GM12878 (cell line): ENCODE results near the gene BATF3. TPM values are rescaled to one million over a fixed set of nuclear protein-coding genes. Genes with fewer than 3 reads are reported as not detected.
A peak's percentile ranks its signal among the peaks of the same experiment; 100 is the strongest.

Experiments
- BCL3 ChIP-seq: IDR thresholded peaks from 2 replicates; pipeline ENCODE4 v1.6.1; 2011; ENCODE audit warnings: borderline replicate concordance, low read depth, mild to moderate bottlenecking, moderate library complexity, low read length; ENCODE audit not compliant: insufficient read depth, poor library complexity, severe bottlenecking
- BHLHE40 ChIP-seq, 2 experiments: fragments of 450-650 bp in 1 of 2; IDR thresholded peaks; 2 replicates each; pipeline ENCODE4 v1.6.1; 2011 to 2017; ENCODE audit warnings: low read depth in 2 of 2, borderline replicate concordance in 1 of 2, improper control_type of control experiment in 1 of 2, low read length in 1 of 2, mild to moderate bottlenecking in 1 of 2
- CREM ChIP-seq: IDR thresholded peaks from 2 replicates; pipeline ENCODE4 v1.6.1; 2014; ENCODE audit warnings: antibody characterized with exemption, low read depth
- CTCF ChIP-seq, 3 experiments: IDR thresholded peaks in 2 of 3; conservative IDR thresholded peaks in 1 of 3; 2 replicates each; pipeline ENCODE4 v1.5.1; 2011; ENCODE audit warnings: low read depth in 3 of 3, low read length in 3 of 3, mild to moderate bottlenecking in 3 of 3, control low read depth in 2 of 3, moderate library complexity in 2 of 3, inconsistent platforms in 1 of 3, mixed read lengths in 1 of 3; ENCODE audit not compliant: control insufficient read depth in 2 of 3, insufficient read depth in 1 of 3; ENCODE audit errors: extremely low read depth in 1 of 3
- EED ChIP-seq: sonication (generic); IDR thresholded peaks from 2 replicates; pipeline ENCODE4 v1.6.1; 2016; ENCODE audit warnings: antibody characterized with exemption, low read depth
- ETV6 ChIP-seq, 2 experiments: fragments of 450-650 bp in 1 of 2; IDR thresholded peaks in 1 of 2; conservative IDR thresholded peaks in 1 of 2; 2 replicates each; pipeline ENCODE4 v1.6.1; 2014; ENCODE audit warnings: antibody characterized with exemption in 1 of 2, borderline replicate concordance in 1 of 2, low read depth in 1 of 2, mild to moderate bottlenecking in 1 of 2, moderate library complexity in 1 of 2
- IKZF1 ChIP-seq: fragments of 450-650 bp; conservative IDR thresholded peaks from 2 replicates; pipeline ENCODE4 v1.6.1; 2017; ENCODE audit warnings: antibody characterized with exemption, mild to moderate bottlenecking
- MEF2B ChIP-seq: fragments of 450-650 bp; IDR thresholded peaks from 2 replicates; pipeline ENCODE4 v1.6.1; 2018; ENCODE audit warnings: mild to moderate bottlenecking, moderate library complexity; ENCODE audit not compliant: partially characterized antibody, poor library complexity, severe bottlenecking
- PML ChIP-seq: IDR thresholded peaks from 2 replicates; pipeline ENCODE4 v1.6.1; 2012; ENCODE audit warnings: low read length, inconsistent platforms
- POU2F2 ChIP-seq: IDR thresholded peaks from 3 replicates; pipeline ENCODE4 v1.6.1; 2011; ENCODE audit warnings: low read depth, mild to moderate bottlenecking, low read length, borderline replicate concordance
- RAD51 ChIP-seq: fragments of 450-650 bp; IDR thresholded peaks from 2 replicates; pipeline ENCODE4 v1.6.1; 2016; ENCODE audit warnings: moderate library complexity, mild to moderate bottlenecking, inconsistent platforms
- SUZ12 ChIP-seq: fragments of 200-600 bp; sonication (generic); IDR thresholded peaks from one replicate; pipeline ENCODE4 v1.6.1; 2018; ENCODE audit warnings: antibody characterized with exemption, mild to moderate bottlenecking; ENCODE audit not compliant: unreplicated experiment
- YY1 ChIP-seq: IDR thresholded peaks from 2 replicates; pipeline ENCODE4 v1.6.1; 2011; ENCODE audit warnings: low read depth, mild to moderate bottlenecking, low read length
- ZBED1 ChIP-seq: IDR thresholded peaks from 2 replicates; pipeline ENCODE4 v1.6.1; 2016; ENCODE audit warnings: borderline replicate concordance
- ZBTB40 ChIP-seq: fragments of 450-650 bp; IDR thresholded peaks from 2 replicates; pipeline ENCODE4 v1.6.1; 2016; ENCODE audit warnings: mild to moderate bottlenecking, moderate library complexity, borderline replicate concordance
- ZNF687 ChIP-seq: fragments of 450-650 bp; IDR thresholded peaks from 2 replicates; pipeline ENCODE4 v1.6.1; 2017; ENCODE audit warnings: mild to moderate bottlenecking, moderate library complexity
- polyA plus RNA-seq, 11 experiments: library from polyadenylated mRNA; depleted of rRNA in 4 of 11; unstranded in 6 of 11; stranded (reverse) in 5 of 11; fragments of >200 nt; fragmentation: Nextera tagmentation in 4 of 11; fragmentation: Illumina TruSeq in 1 of 11; extraction: Ambion mirVana in 4 of 11; extraction: Trizol in 1 of 11; gene quantifications; 1 replicate in 1 of 11; 2 replicates in 10 of 11; pipeline versions ENCODE4 v1.2.1 to v1.2.3, GENCODE V29; 2011 to 2016; ENCODE audit warnings: inconsistent platforms in 2 of 11, missing spikeins in 2 of 11, low read depth in 1 of 11
- total RNA-seq, 4 experiments: library from RNA; depleted of rRNA in 3 of 4; stranded (reverse); fragments of >200 nt in 3 of 4; fragmentation: Illumina TruSeq in 1 of 4; extraction: Trizol in 1 of 4; gene quantifications; 2 replicates each; pipeline versions ENCODE4 v1.2.1 to v1.2.3, GENCODE V29; 2013 to 2021

Gene BATF3
- total and polyA plus RNA-seq, 10 of the 15 experiments (the other 5 are each of a cell fraction or from before 2014, with no cell fraction given), result 11.1 to 56.8 (median 30.8) TPM

GRCh38 chr1:212691561-212692071, 8.0 kb downstream of the BATF3 start (continued):
- 0 out of 2 replicates have a peak, but pooled peaks have one; percentile 37 for TF ChIP-seq ZNF687
- no peak for TF ChIP-seq PML
- no peak for TF ChIP-seq EED
- TF ChIP-seq YY1, result 0 out of 2 replicates have a peak, but pooled peaks have one; percentile 12
- TF ChIP-seq MEF2B, result peak; percentile 76
- TF ChIP-seq ETV6 (conservative IDR thresholded peaks at IDR 0.05 in 1 of 2, IDR thresholded peaks at IDR 0.05 in 1 of 2; ENCODE audit: borderline replicate concordance in 1 of 2, low read depth in 1 of 2), result 0 out of 4 replicates have a peak, but pooled peaks of 1 of the 2 experiments have one; percentile 19
- TF ChIP-seq CREM, result peak; percentile 28; the same call in 1 of the 2 replicates
- TF ChIP-seq ZBTB40, result no peak
- TF ChIP-seq BHLHE40 (IDR thresholded peaks at IDR 0.05; ENCODE audit: borderline replicate concordance in 1 of 2, low read depth in 2 of 2, low read length in 1 of 2), result peak; percentile 30 to 70; a peak in 2 of 4 replicates
- TF ChIP-seq IKZF1, result peak; percentile 65; the same call in 1 of the 2 replicates
- TF ChIP-seq RAD51, result no peak
- TF ChIP-seq POU2F2, result 0 out of 3 replicates have a peak, but pooled peaks have one; percentile 16
- TF ChIP-seq BCL3, result peak; percentile 75
- TF ChIP-seq SUZ12, result no peak
- 0 out of 2 replicates have a peak, but pooled peaks have one; percentile 29 for TF ChIP-seq ZBED1
- TF ChIP-seq CTCF (IDR thresholded peaks at IDR 0.05 in 2 of 3, conservative IDR thresholded peaks at IDR 0.05 in 1 of 3; ENCODE audit: control insufficient read depth in 2 of 3, extremely low read depth in 1 of 3, insufficient read depth in 1 of 3, low read depth in 3 of 3, low read length in 3 of 3), result no peak
